Keratinocyte (primary cell): ENCODE results near the gene TMEM231. TPM values are rescaled to one million over a fixed set of nuclear protein-coding genes. Genes with fewer than 3 reads are reported as not detected.
"Not testable (repeated sequence)": the region's sequence is repeated elsewhere in the genome, so short reads cannot be mapped to it uniquely, and the experiment has no call there.

ENCODE experiments used
- DNase-seq: peaks from one replicate; pipeline ENCODE4 v3.0.0-alpha.2; 2011; ENCODE audit warnings: low read depth, missing footprints, low spot score
- FAIRE-seq: peaks from 2 replicates; lab custom pipeline; 2011; peaks lifted over from hg19 to GRCh38; lab: Jason Lieb, UNC
- H2AFZ ChIP-seq: 2 replicates; pipeline ENCODE4 v1.6.0; 2012; ENCODE audit warnings: low read length, control low read depth, inconsistent platforms; ENCODE audit not compliant: control insufficient read depth
- H3K27ac ChIP-seq: 2 replicates; pipeline ENCODE4 v1.5.1; 2011; ENCODE audit warnings: low read length; ENCODE audit not compliant: control insufficient read depth, insufficient read depth
- H3K27me3 ChIP-seq: 3 replicates; pipeline ENCODE4 v1.6.0; 2011; ENCODE audit warnings: low read length; ENCODE audit not compliant: control insufficient read depth, insufficient read depth; ENCODE audit errors: extremely low read depth
- H3K36me3 ChIP-seq, 2 experiments: 2 replicates in 1 of 2; 3 replicates in 1 of 2; pipeline ENCODE4 v1.5.1; 2011; ENCODE audit warnings: low read length in 2 of 2, mild to moderate bottlenecking in 1 of 2; ENCODE audit not compliant: control insufficient read depth in 2 of 2, insufficient read depth in 2 of 2; ENCODE audit errors: extremely low read depth in 1 of 2
- H3K4me1 ChIP-seq: 3 replicates; pipeline ENCODE4 v1.5.1; 2011; ENCODE audit warnings: low read length; ENCODE audit not compliant: control insufficient read depth, insufficient read depth; ENCODE audit errors: extremely low read depth
- H3K4me2 ChIP-seq: 3 replicates; pipeline ENCODE4 v1.6.0; 2011; ENCODE audit warnings: low read depth, low read length; ENCODE audit not compliant: control insufficient read depth, insufficient read depth; ENCODE audit errors: extremely low read depth
- H3K4me3 ChIP-seq, 3 experiments: fragments of 200-600 bp in 1 of 3; sonication (generic) in 1 of 3; 2 replicates in 2 of 3; 3 replicates in 1 of 3; pipeline ENCODE4 v1.5.1; 2011 to 2016; ENCODE audit warnings: low read length in 3 of 3, mild to moderate bottlenecking in 3 of 3, control low read depth in 2 of 3, inconsistent platforms in 1 of 3, low read depth in 1 of 3, mixed read lengths in 1 of 3, mixed run types in 1 of 3, moderate library complexity in 1 of 3; ENCODE audit not compliant: control insufficient read depth in 2 of 3, insufficient read depth in 2 of 3; ENCODE audit errors: extremely low read depth in 1 of 3
- H3K79me2 ChIP-seq: 2 replicates; pipeline ENCODE4 v1.6.0; 2012; ENCODE audit warnings: low read length; ENCODE audit not compliant: control insufficient read depth, insufficient read depth
- H3K9ac ChIP-seq: 3 replicates; pipeline ENCODE4 v1.6.0; 2011; ENCODE audit warnings: low read length; ENCODE audit not compliant: control insufficient read depth, insufficient read depth; ENCODE audit errors: extremely low read depth
- H3K9me1 ChIP-seq: 3 replicates; pipeline ENCODE4 v1.6.0; 2011; ENCODE audit warnings: low read length; ENCODE audit not compliant: control insufficient read depth, insufficient read depth; ENCODE audit errors: extremely low read depth
- H3K9me3 ChIP-seq: 2 replicates; pipeline ENCODE4 v1.5.1; 2012; ENCODE audit warnings: low read depth, low read length; ENCODE audit not compliant: control insufficient read depth
- H4K20me1 ChIP-seq: 3 replicates; pipeline ENCODE4 v1.6.0; 2011; ENCODE audit warnings: low read length; ENCODE audit not compliant: control insufficient read depth, insufficient read depth; ENCODE audit errors: extremely low read depth
- EZH2 ChIP-seq: IDR thresholded peaks from one replicate; pipeline ENCODE4 v1.6.1; 2012; ENCODE audit warnings: inconsistent platforms, mild to moderate bottlenecking, low read length, moderate library complexity
- dilution Hi-C: fragments of 300-500 bp; cut with MboI; formaldehyde crosslinking; loops from one replicate; pipeline ENCODE4 v1.7.0; 2020; ENCODE audit warnings: low sequenced_read_pairs; ENCODE audit not compliant: extremely low pct_ligation_motif_present
- polyA plus RNA-seq, 5 experiments: library from polyadenylated mRNA; depleted of rRNA in 3 of 5; stranded (reverse) in 3 of 5; stranded (forward) in 1 of 5; unstranded in 1 of 5; fragments of >200 nt; gene quantifications; 1 replicate in 1 of 5; 2 replicates in 3 of 5; 3 replicates in 1 of 5; pipeline versions ENCODE4 v1.2.1 to v1.2.3, GENCODE V29; 2011 to 2012; ENCODE audit warnings: missing spikeins in 2 of 5, low read depth in 1 of 5, low replicate concordance in 1 of 5
- TF ChIP-seq, protein P1 (sequence below), 3 experiments: IDR thresholded peaks in 1 of 3; conservative IDR thresholded peaks in 1 of 3; optimal IDR thresholded peaks in 1 of 3; 2 replicates in 2 of 3; 3 replicates in 1 of 3; pipeline versions ENCODE3 to v1.5.1; 2011; ENCODE audit warnings: low read length in 3 of 3, mild to moderate bottlenecking in 3 of 3, moderate library complexity in 2 of 3, control low read depth in 1 of 3, inconsistent platforms in 1 of 3; ENCODE audit not compliant: insufficient read depth in 2 of 3; ENCODE audit errors: extremely low read depth in 1 of 3

Gene TMEM231
- polyA plus RNA-seq, 1 donor (not counting 4 experiments of a cell fraction or from before 2014, with no cell fraction given): 11.0 TPM

DNA sequence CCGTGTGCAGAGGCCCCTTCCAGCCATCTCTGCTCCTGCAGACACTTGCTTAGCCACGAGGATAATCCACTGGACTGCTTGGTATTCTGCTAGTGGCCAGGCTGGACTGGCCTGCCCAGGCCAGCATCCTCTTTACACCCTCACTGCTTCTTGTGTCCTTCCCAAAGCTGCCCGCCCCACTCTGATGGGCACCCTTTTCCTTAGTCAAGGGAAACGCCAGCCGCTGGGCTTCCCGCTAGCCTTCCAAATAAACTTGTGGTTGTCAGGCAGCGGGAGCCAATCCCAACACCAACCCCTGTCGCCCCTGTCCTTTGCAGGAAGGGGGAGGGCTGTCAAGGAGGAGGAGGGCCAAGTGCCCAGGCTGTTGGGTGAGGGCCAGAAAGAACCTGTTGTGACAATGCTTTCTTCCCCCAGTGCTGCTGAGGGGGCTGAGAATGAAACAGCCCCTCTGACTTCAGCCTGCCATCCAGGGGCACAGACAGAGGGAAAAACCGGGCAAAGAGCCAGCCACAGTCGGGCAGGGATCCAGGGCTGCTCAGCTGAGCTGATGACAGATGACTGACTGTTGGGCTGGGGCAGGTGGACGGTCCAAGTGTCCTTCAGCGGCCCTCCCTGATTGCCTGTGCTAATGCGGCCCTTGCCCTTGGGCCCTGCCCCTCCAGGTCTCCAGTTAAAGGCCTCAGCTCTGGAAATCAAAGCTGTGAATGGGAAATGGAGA is 57.3 kb downstream of the TMEM231 start:
- H3K4me3 ChIP-seq, H3K79me2 ChIP-seq, H3K9ac ChIP-seq, H3K27ac ChIP-seq, dilution Hi-C loops, FAIRE-seq, H3K9me1 ChIP-seq, H3K4me2 ChIP-seq, H2AFZ ChIP-seq, H3K9me3 ChIP-seq, DNase-seq, H4K20me1 ChIP-seq, H3K36me3 ChIP-seq: not testable (repeated sequence)
- Histone ChIP-seq H3K4me1 (peaks cover 18% of the 10 kb centered on the region), H3K27me3 (peaks cover 14% of the 10 kb centered on the region)

DNA sequence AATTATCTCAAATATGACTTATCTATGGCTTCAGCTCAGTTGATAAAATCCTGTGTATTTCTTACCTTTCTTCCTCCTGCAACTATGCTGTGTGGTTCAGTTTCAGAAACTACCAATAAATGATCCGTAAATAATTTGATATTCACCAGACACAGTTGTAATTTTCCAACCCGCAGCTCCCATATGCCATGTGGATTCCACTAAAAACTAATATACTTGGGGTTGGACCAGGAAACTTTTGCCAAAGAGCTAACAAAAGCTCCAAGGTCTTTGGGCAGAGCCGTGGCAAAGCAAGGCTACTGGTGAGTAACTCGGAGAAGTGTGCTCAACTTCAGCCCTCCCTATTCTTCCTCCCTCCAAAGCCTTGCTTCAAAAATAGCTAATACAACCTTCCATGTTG is 58.5 kb downstream of the TMEM231 start:
- H3K79me2 ChIP-seq: no peaks in the 10 kb centered on the region
- H3K9me1 ChIP-seq: no peaks in the 10 kb centered on the region
- peaks cover 10% of the 10 kb centered on the region for H3K4me1 ChIP-seq
- H3K9ac ChIP-seq: no peak overlapping the region
- H2AFZ ChIP-seq: no peak overlapping the region
- dilution Hi-C loops: no loop called here
- DNase-seq (no peak), FAIRE-seq (no peak)
- no peak overlapping the region for H3K4me3 ChIP-seq
- no peaks in the 10 kb centered on the region for H3K36me3 ChIP-seq
- peaks cover 14% of the 10 kb centered on the region for H3K27me3 ChIP-seq
- no peaks in the 10 kb centered on the region for H3K9me3 ChIP-seq
- H4K20me1 ChIP-seq: no peaks in the 10 kb centered on the region
- no peak overlapping the region for H3K4me2 ChIP-seq
- TF ChIP-seq EZH2: no peak
- TF ChIP-seq, protein P1, sequence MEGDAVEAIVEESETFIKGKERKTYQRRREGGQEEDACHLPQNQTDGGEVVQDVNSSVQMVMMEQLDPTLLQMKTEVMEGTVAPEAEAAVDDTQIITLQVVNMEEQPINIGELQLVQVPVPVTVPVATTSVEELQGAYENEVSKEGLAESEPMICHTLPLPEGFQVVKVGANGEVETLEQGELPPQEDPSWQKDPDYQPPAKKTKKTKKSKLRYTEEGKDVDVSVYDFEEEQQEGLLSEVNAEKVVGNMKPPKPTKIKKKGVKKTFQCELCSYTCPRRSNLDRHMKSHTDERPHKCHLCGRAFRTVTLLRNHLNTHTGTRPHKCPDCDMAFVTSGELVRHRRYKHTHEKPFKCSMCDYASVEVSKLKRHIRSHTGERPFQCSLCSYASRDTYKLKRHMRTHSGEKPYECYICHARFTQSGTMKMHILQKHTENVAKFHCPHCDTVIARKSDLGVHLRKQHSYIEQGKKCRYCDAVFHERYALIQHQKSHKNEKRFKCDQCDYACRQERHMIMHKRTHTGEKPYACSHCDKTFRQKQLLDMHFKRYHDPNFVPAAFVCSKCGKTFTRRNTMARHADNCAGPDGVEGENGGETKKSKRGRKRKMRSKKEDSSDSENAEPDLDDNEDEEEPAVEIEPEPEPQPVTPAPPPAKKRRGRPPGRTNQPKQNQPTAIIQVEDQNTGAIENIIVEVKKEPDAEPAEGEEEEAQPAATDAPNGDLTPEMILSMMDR (optimal IDR thresholded peaks at IDR 0.05 in 1 of 3, IDR thresholded peaks at IDR 0.05 in 1 of 3, conservative IDR thresholded peaks at IDR 0.05 in 1 of 3; ENCODE audit: extremely low read depth in 1 of 3, insufficient read depth in 2 of 3, low read length in 3 of 3): no peak
- H3K27ac ChIP-seq: no peak overlapping the region
